T-helper 2 cell treated with Interferon-gamma antibody and Interleukin-4, amounts not matched to agents 100 ng/mL and 5 ng/mL, for 36 hours (primary cell): ENCODE results near the gene DCHS1. TPM values are rescaled to one million over a fixed set of nuclear protein-coding genes. Genes with fewer than 3 reads are reported as not detected.

ENCODE experiments used
- intact Hi-C: fragments of 100-400 bp; cut with micrococcal nuclease; formaldehyde crosslinking; loops from one replicate; pipeline ENCODE4 v1.15.1; 2023
- total RNA-seq: library from RNA; stranded (reverse); gene quantifications from 2 replicates; pipeline ENCODE4 v1.2.3, GENCODE V29; 2022

The DCHS1 gene
- total RNA-seq, 1 donor from 2014 or later, result 0.45 TPM

GRCh38 chr11:6671991-6672390, 16.4 kb upstream of the DCHS1 start:
- intact Hi-C loops, result loop anchor here (1.0 kb wide), 1 partner anchor 10 kb away; no protein-coding TSS in a partner anchor

DNA sequence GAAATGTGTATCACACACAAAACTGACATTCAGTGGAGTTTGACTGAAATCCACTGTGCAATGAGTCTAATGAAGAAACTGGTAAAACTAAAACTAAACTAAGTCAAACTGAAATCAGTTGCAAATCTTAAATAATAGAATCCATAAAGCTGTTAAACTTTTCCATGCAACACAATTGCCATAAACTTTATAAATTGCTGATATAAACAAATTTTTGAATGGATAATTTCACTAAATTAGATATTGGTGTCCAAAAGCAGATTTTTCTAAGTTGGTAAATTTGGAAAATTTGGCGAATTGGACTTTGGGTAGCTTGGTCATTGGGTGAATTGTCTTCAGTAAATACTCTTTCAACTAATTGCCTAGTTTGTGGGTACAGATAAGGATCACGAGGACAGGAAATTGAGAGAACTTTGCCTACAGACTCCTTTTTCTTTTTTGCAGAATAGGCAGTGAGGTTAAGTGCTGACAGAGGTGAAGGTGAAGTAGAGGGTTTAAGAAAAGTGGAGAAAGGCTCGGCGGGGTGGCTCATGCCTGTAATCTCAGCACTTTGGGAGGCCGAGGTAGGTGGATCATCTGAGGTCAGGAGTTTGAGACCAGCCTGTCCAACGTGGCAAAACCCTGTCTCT, 14.7 kb upstream of the DCHS1 start:
- intact Hi-C loops, result no loop called here

DNA sequence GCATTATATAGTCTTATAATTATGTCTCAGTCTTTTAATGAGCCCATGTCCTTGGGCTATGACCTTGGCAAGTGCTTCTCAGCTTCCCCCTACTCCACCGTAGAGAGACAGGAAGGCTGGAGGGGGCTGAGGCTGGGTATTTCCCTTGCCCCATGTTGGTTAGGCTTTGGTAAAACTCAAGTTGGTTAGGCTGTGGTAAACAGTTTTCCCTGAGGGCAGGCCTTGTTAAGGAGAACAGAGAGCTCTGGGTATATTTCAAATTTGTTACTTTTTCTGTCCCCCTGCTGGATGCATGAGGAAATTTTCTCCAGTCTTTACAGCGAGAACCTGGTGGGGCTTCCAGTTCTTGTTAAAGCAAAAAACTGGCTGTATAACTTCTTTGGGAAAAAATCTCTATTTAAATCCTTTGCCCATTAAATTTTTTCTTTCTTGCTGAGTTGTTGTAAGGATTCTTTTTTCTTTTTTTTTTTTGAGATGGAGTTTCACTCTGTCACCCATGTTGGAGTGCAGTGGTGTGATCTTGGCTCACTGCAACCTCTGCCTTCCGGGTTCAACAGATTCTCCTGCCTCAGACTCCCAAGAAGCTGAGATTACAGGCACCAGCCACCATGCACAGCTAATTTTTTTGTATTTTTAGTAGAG, 12.2 kb upstream of the DCHS1 start:
- intact Hi-C loops, result loop anchor here (2.0 kb wide), 2 partner anchors 15 to 49 kb away; partner anchors contain the start of genes MRPL17 and TPP1

DNA sequence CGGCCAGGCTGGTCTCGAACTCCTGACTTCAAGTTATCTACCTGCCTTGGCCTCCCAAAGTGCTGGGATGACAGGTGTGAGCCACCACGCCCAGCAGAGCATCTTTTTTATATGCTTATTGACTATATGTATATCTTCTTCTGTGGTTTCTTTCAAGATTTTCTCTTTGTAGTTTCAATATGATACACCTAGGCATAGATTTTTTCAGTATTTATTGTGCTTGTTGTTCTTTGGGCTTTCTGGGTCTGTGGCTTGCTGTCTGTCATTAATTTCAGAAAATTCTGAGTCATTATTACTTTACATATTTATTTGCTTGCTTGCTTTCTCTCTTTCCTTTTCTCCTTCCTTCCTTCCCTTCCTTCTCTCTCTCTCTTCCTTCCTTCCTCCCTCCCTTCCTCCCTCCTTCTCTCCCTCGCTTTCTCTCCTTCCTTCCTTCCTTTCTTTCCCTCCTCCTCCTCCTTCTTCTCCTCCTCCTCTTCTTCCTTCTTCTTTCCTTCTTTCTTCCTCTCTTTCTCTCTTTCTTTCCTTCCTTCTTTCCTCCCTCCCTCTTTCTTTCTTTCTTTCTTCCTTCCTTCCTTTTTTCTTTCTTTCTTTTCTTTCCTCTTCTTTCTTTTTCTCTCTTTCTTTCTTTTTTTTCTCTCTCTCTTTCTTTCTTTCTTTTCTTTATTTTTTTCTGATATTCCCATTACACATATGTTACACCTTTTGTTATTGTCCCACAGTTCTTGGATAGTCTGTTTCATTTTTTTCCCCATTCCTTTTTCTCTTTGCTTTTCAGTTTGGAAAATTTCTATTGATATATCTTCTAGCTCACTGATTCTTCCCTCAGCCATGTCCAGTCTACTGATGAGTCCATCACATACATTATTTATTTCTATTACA, 10.9 kb upstream of the DCHS1 start:
- intact Hi-C loops, result loop anchor here (2.0 kb wide), 2 partner anchors 16 to 48 kb away; partner anchors contain the start of genes MRPL17 and TPP1

GRCh38 chr11:6664551-6664950, 8.9 kb upstream of the DCHS1 start:
- intact Hi-C loops, result no loop called here

DNA sequence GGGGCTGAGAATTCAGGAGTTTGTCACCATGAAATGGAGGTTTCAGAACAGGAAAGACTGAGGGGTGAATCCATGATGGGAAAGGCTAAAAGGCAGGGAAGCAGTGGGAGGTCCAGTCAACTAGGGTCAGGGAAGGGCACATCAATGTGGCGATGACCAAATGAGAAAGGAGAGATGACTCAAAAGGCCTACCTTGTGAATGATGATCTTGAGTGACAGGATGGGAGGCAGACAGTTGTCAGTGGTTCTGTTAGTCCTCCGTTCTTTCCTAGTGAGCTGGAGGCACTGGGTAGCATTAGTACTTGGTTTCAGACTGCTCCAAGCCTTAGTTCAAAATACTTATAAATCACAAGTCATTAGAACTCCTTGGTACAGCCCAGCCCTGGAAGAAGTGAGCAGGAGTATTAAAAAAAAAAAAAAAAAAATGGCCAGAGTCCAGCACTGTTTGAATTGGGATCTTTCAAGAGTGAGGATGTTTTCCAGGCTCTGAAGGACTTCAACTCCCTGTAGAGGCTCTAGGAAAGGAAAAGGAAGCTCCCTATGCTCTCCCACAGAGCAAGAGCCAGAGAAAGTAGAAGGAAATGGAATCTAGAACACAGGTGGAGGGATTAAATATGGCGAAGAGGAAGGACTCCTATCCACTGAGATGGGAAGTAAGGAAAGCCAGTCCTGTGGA, 8.3 kb upstream of the DCHS1 start:
- intact Hi-C loops, result no loop called here

DNA sequence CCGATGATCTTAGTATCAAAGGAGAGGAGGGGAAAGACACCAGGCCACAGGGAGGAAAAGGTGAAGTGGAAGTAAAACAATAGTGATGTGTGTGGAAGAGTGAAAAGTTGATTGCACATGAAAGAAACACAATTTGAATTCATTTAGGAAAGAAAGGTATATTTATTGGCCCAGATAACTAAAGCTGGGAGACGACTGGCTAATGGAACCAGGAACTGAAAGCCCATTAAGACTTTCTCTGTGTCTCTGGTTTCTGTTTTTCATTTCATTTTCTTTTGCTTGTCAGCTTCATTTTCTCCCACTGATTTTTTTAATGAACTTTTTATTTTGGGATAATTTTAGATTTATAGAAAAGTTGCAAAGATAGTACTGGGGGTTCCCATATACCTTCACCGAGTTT, 5.1 kb upstream of the DCHS1 start:
- intact Hi-C loops, result no loop called here

GRCh38 chr11:6658647-6659046, 3.0 kb upstream of the DCHS1 start:
- intact Hi-C loops, result no loop called here

GRCh38 chr11:6657346-6657745, 1.7 kb upstream of the DCHS1 start:
- intact Hi-C loops, result no loop called here

GRCh38 chr11:6656936-6657335, 1.3 kb upstream of the DCHS1 start:
- intact Hi-C loops, result no loop called here

- intact Hi-C loops, result no loop called here
Observed at GRCh38 chr11:6656584-6656915, 941 bp upstream of the DCHS1 start.

DNA sequence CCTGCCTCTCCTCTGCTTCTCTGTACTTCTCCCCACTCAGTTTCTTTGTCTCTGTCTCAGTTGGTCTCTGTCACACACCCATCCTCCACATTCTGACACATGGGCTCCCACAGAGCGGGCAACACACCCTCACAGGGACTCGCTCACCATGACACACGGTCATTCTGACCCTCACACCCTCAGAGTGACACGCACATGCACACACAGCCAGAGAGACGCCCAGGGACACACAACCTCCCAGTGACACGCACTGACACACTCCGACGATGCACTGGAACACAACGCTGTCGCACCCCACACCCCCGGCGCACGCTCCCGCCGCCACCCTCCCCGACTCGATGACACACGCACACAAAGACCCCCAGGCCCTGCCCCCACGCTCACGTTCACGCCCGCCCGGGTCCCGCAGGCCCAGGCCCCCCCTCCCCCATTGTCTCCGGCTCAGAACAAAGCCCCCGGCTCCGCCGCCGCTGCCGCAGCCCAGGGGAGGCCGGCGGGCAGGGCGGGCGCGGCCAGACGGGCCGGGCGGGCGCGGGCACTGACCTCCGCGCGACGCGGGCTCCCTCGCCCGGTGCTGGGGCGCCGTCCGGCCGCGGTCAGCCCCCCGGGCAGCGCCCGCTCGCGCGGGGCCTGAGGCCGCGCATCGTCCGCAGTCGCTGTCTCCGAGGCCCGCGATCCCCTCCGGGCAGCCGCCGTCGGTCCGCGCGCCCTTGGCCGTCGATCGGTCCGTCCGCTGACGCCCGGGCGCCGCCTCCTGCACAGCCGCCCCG, 404 bp downstream of the DCHS1 start:
- intact Hi-C loops, result no loop called here

GRCh38 chr11:6654281-6655019, 1.2 kb downstream of the DCHS1 start:
- intact Hi-C loops, result no loop called here

DNA sequence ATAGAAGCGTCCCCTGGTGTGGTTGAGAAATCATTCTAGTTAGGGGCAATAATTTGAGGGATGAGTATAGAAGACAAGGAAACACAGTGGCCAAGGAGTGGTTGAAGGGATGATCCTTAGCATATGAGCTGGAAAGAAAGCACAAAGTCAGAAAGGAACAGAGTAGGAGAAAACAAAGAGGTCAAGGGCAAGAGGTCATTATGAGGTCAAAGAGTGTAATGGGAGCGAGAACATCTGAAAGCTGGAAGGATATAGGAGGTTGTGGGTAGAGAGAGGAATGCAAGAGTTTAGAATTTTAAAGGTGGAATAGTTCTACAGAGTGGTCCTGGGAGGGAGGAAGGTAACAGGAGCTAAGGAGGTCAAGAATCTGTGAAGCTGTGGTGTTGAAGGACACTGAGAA, 2.0 kb downstream of the DCHS1 start:
- intact Hi-C loops, result no loop called here

- intact Hi-C loops, result no loop called here
Observed at GRCh38 chr11:6653097-6653496, 2.5 kb downstream of the DCHS1 start.

GRCh38 chr11:6652182-6652581, 3.4 kb downstream of the DCHS1 start:
- intact Hi-C loops, result no loop called here

GRCh38 chr11:6650980-6651379, 4.6 kb downstream of the DCHS1 start:
- intact Hi-C loops, result no loop called here

DNA sequence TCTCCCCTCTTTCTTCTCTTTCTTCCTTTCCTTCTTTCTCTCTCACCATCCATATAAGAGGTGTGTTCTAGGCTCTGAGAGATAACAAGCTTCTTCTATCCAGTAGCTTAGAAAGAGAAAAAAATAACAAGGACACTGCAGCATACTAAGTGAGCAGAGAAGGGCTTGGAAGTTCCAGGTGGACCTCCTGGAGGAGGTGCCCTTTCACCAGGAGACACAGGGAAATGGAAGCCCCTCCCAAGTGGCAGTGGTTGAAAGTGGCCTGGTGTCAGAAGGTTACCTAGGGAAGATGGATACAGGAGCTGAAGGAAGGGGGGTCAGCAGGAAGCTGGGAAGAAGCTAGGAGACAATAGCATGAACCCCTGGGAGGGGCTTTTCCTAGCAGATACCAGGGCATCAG, 5.5 kb downstream of the DCHS1 start:
- intact Hi-C loops, result no loop called here

DNA sequence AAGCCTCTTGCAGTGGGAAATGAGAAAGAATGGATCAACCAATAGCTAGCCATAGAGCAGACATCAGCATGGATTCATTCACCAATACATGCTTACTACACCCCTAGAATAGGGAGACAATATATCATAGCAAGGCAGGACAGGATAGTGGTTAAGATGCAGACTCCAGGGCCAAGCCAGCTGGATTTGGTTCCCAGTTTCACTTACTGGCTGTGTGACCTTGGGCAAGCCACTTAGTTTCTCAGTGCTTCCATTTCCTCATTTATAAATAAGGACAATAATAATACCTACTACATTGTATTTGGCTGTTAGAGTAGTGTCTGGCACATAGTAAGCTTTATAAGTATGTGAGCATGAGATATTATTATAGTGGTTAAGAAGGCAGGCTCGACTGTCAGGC, 7.1 kb downstream of the DCHS1 start:
- intact Hi-C loops, result loop anchor here (5.0 kb wide), 1 partner anchor 34 kb away; the partner anchor contains the start of gene MRPL17

DNA sequence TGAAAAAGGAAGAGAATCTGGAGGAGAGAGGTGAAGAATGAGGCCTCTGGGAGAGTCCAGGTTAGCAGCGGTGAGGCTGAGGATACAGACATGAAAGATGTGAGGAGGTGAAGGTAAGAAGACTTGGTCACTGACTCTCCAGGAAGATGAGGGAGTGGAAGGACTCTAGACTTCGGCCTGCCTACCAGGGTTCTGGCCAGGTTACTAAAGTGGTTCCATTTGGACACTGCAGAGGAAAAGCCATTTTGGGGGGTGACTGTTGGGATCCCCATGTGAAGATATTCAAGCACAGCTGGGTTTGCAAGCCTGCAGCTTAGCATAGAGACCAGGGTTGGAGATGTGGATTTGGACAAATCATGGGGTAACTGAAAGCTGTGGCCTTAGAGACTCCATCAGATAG, 7.8 kb downstream of the DCHS1 start:
- intact Hi-C loops, result loop anchor here (5.0 kb wide), 1 partner anchor 34 kb away; the partner anchor contains the start of gene MRPL17
